A549 (cell line): ENCODE measurements around the gene TLCD2.

ENCODE experiments used
- EP300 ChIP-seq, 2 experiments: fragments of >200 bp; sonication (Bioruptor Twin); formaldehyde crosslinking; IDR thresholded peaks; 2 replicates in 1 of 2; 3 replicates in 1 of 2; pipeline ENCODE4 v1.6.1; 2016 to 2017
- FOSL2 ChIP-seq, 2 experiments: fragments of 450-650 bp in 1 of 2; fragments of >200 bp in 1 of 2; sonication (Bioruptor Twin) in 1 of 2; formaldehyde crosslinking; IDR thresholded peaks; 2 replicates each; pipeline versions ENCODE4 v1.5.0 to v1.6.1; 2016 to 2020; ENCODE audit warnings: mild to moderate bottlenecking in 1 of 2, moderate library complexity in 1 of 2
- MAX ChIP-seq: IDR thresholded peaks from 2 replicates; pipeline ENCODE4 v1.6.1; 2012
- RAD21 ChIP-seq, 2 experiments: fragments of >200 bp in 1 of 2; sonication (Bioruptor Twin) in 1 of 2; formaldehyde crosslinking in 1 of 2; IDR thresholded peaks in 1 of 2; conservative IDR thresholded peaks in 1 of 2; 2 replicates in 1 of 2; 3 replicates in 1 of 2; pipeline ENCODE4 v1.6.1; 2012 to 2018; ENCODE audit warnings: inconsistent platforms in 1 of 2
- TF ChIP-seq, protein P1 (sequence below): fragments of 250-450 bp; sonication (Bioruptor Pico); IDR thresholded peaks from 2 replicates; pipeline ENCODE4 v1.5.0; 2021; ENCODE audit warnings: mild to moderate bottlenecking, moderate library complexity, borderline replicate concordance
- TF ChIP-seq, protein P2 (sequence below): fragments of >200 bp; sonication (Bioruptor Twin); formaldehyde crosslinking; IDR thresholded peaks from 3 replicates; pipeline ENCODE4 v1.5.1; 2016

- TF ChIP-seq MAX (peak; percentile 97), EP300 (IDR thresholded peaks at IDR 0.05) (peak in 1 of 2 experiments; percentile 50; a peak in 1 of 5 replicates), FOSL2 (IDR thresholded peaks at IDR 0.05) (no peak), FOSL2 (CRISPR knock-in tag; IDR thresholded peaks at IDR 0.05) (peak; percentile 49; the same call in 1 of the 2 replicates), RAD21 (conservative IDR thresholded peaks at IDR 0.05 in 1 of 2, IDR thresholded peaks at IDR 0.05 in 1 of 2) (no peak)
- TF ChIP-seq, protein P1, sequence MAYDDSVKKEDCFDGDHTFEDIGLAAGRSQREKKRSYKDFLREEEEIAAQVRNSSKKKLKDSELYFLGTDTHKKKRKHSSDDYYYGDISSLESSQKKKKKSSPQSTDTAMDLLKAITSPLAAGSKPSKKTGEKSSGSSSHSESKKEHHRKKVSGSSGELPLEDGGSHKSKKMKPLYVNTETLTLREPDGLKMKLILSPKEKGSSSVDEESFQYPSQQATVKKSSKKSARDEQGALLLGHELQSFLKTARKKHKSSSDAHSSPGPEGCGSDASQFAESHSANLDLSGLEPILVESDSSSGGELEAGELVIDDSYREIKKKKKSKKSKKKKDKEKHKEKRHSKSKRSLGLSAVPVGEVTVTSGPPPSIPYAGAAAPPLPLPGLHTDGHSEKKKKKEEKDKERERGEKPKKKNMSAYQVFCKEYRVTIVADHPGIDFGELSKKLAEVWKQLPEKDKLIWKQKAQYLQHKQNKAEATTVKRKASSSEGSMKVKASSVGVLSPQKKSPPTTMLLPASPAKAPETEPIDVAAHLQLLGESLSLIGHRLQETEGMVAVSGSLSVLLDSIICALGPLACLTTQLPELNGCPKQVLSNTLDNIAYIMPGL (CRISPR knock-in tag): no peak
- TF ChIP-seq, protein P2, sequence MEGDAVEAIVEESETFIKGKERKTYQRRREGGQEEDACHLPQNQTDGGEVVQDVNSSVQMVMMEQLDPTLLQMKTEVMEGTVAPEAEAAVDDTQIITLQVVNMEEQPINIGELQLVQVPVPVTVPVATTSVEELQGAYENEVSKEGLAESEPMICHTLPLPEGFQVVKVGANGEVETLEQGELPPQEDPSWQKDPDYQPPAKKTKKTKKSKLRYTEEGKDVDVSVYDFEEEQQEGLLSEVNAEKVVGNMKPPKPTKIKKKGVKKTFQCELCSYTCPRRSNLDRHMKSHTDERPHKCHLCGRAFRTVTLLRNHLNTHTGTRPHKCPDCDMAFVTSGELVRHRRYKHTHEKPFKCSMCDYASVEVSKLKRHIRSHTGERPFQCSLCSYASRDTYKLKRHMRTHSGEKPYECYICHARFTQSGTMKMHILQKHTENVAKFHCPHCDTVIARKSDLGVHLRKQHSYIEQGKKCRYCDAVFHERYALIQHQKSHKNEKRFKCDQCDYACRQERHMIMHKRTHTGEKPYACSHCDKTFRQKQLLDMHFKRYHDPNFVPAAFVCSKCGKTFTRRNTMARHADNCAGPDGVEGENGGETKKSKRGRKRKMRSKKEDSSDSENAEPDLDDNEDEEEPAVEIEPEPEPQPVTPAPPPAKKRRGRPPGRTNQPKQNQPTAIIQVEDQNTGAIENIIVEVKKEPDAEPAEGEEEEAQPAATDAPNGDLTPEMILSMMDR: no peak
Observed at GRCh38 chr17:1716912-1717695, 6.9 kb upstream of the TLCD2 start.
